ENCODE measurements around the gene TMEM120A.

Gene TMEM120A

GRCh38 chr7:75993689-75994387 lies 557 bp downstream of the TMEM120A start:
- DNase-seq: peak; percentile 69

- DNase-seq: no peak
Observed at GRCh38 chr7:75992083-75992755, 2.2 kb downstream of the TMEM120A start.

- DNase-seq: no peak
Observed at GRCh38 chr7:75991531-75992082, 2.8 kb downstream of the TMEM120A start.

GRCh38 chr7:75989500-75990388 lies 4.7 kb downstream of the TMEM120A start:
- DNase-seq: no peak

- DNase-seq: no peak
Observed at GRCh38 chr7:75988568-75989499, 5.6 kb downstream of the TMEM120A start.

- no peak for DNase-seq
Observed at GRCh38 chr7:75987805-75988567, 6.4 kb downstream of the TMEM120A start.

GRCh38 chr7:75987026-75987804 lies 7.2 kb downstream of the TMEM120A start:
- no peak for DNase-seq

- DNase-seq: no peak
Observed at GRCh38 chr7:75986147-75986781, 8.1 kb downstream of the TMEM120A start.

- DNase-seq: no peak
Observed at GRCh38 chr7:75985518-75986146, 8.8 kb downstream of the TMEM120A start.

GRCh38 chr7:75985009-75985517 lies 9.3 kb downstream of the TMEM120A start:
- DNase-seq: no peak

GRCh38 chr7:75984130-75985008 lies 10.0 kb downstream of the TMEM120A start:
- no peak for DNase-seq

GRCh38 chr7:75983471-75984129 lies 10.8 kb downstream of the TMEM120A start:
- no peak for DNase-seq

GRCh38 chr7:75982306-75983064 lies 11.9 kb downstream of the TMEM120A start:
- no peak for DNase-seq

GRCh38 chr7:75981453-75982305 lies 12.7 kb downstream of the TMEM120A start:
- DNase-seq: no peak

- DNase-seq: no peak
Observed at GRCh38 chr7:75981203-75981452, 13.3 kb downstream of the TMEM120A start.
